HG03342 (cell line): ENCODE results near the gene SMIM44.
"Not testable (repeated sequence)": the region's sequence is repeated elsewhere in the genome, so short reads cannot be mapped to it uniquely, and the experiment has no call there.

Experiments
- ATAC-seq: cut with Tn5 transposase; IDR thresholded peaks from one replicate; pipeline ENCODE4 v1.9.1; 2021; ENCODE audit warnings: mild to moderate bottlenecking, moderate library complexity; ENCODE audit not compliant: unreplicated experiment

SMIM44 gene

GRCh38 chr19:3459089-3459881 is 24.0 kb downstream of the SMIM44 start:
- ATAC-seq: no peak

DNA sequence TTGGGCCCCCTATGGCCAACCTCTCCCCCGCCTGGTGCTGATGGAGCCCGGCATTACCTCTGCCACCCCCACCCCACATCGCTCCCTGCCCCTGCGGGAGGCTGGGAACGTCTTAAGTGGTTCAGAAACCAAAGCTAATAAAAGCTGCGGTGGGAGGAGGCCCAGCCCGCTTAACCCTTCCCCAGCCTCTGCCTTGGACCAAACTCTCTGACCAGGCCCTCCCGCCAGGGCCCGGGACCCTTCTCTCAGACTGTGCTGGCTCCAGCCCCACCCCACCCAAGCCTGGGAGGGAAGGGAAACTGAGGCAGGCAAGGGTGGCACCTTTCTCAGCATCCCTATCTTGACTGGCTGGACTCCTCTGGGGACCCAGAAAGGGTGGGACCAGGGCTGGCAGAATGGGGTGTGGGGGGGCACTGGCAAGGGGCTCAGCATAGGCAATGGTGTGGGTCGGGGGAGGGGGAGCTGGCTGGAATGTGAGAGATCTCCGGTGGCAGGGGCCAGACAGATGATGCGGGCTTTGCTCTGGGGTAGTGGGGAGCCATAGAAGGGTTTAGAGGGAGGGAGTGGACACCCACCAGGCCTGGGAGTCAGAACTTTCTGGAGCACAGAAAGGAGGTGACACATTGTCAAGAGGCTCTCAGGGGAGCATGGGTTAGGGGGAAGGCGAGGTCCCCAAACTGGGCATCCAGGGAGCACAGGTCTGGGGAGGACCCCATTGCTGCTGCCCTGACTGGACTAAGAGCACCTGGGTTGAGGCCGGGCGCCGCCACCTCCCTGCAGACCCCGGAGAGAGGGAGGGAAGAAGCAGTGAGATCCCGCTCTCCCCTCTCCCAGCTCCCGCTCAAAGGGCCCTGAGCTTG is 24.8 kb downstream of the SMIM44 start:
- no peak for ATAC-seq

DNA sequence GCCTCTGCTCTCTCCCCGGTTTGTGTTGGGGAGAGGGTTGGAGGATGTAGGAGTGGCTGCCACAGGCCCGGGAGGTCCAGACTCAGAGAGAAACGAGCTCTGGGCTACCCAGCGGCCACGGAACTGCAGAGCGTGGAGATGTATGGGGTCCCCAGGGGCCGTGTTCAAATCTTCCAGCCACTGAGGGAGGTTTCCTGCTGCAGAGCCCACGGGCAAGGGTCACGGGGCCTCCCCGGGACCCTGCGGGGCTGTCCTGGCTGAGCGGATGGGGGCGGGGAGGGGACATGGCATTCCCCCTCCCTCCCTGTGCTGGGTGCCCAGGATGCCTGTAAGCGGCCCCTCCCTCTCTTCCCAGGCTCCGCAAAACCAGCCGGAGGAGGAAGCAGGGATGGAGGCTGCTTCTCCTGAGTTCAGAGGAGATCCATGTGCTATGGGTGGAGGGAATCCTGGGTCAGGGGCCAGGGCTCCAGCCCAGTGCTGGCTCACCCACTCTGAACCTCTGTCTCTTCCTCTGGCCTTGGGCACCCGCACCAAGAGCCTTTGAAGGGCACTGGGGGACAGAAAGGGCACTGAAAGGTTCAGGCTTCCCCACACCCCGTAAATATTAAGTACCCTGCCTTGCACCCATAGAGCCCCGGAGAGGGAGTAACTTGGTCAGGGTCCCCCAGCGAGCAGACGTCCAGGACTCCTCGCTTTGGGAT is 25.6 kb downstream of the SMIM44 start:
- ATAC-seq: no peak

GRCh38 chr19:3456925-3457527 is 26.2 kb downstream of the SMIM44 start:
- no peak for ATAC-seq

DNA sequence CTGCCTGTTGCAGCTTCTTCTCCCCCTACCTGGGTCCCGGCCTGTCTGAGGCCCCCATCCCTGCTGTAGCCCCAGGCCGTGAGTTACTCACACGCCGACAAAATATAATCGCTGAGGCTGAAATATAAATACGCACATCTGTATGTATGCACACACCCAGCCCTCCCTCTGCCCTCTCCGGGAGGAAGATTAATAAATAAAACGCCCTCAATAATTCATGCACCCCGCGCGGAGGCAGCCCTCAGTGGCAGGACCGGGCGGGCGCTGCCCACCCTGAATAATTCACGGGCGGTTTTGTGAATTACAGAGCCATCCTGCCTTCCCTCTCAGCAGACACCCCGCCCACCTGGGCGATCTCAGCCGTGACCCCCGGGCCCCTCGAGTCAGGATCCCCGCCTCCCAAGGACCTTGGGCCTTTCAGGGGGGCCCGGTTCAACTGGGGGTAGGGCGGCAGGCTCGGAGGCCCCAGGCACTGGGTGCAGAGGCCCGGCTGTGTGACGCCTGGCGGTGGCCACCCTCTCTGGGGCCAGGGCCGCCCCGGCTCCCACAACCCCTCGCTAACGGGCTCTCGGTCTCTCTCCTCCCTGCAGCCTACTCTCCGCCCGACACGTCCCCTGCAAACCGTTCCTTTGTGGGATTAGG is 27.2 kb downstream of the SMIM44 start:
- no peak for ATAC-seq

- ATAC-seq: no peak
These were observed 27.8 kb downstream of the SMIM44 start for GRCh38 chr19:3455393-3455955.

- ATAC-seq: no peak
These were observed 28.4 kb downstream of the SMIM44 start for GRCh38 chr19:3454656-3455392.

- ATAC-seq: no peak
These were observed 29.4 kb downstream of the SMIM44 start for GRCh38 chr19:3453840-3454239.

DNA sequence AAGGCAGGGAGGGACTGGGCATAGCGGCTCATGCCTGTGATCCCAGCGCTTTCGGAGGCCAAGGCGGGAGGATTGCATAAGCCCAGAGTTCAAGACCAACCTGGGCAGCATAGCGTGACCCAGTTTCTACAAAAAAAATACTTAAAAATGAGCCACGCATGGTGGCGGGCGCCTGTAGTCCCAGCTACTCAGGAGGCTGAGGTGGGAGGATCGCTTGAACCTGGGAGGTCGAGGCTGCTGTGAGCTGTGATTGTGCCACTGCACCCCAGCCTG is 30.4 kb downstream of the SMIM44 start:
- not testable (repeated sequence) for ATAC-seq

DNA sequence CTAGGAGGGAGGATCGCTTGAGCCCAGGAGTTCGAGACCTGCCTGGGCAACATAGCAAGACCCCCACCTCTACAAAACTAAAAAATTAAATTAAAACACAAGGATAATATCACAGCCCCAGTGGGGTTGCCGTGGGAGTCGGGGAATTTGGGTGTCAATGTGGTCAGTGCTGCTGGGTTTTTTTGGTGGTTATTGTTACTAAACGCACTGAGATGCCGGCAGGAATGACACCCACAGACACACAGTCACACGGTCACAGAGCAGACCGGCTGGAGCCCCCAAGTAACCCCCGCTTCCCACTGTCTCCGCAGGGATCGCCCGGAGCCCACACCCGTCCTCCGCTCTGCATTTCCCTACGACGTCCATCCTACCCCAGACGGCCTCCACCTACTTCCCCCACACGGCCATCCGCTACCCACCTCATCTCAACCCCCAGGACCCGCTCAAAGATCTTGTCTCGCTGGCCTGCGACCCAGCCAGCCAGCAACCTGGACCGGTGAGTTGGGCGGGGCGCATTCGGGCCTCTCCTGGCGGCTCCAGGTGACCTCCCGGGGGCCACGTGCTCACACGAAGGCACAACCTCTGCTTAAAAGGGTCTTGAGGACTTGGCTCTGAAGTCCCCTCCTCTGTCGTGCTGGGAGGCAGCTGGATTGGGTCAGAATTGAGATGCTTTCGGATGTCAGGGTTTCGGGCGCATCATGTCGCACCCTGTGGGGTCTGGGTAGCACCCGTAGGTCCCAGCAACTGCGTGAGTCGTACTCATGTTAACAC is 30.9 kb downstream of the SMIM44 start:
- ATAC-seq: no peak

DNA sequence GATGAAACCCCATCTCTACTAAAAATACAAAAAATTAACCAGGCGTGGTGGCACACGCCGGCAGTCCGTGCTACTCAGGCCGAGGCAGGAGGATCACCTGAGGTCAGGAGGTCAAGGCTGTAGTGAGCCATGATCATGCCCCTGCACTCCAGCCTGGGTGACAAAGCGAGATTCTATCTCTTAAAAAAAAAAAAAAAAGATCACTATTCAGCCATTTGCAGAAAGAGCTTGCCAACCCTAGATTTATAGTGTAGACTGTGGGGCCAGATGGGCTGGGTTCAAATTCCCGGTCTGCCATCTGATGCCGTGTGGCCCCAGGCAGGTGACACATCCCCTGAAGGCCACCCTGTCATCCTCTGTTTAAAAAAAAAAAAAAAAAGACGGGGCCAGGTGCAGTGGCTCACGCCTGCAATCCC is 31.8 kb downstream of the SMIM44 start:
- no peak for ATAC-seq

DNA sequence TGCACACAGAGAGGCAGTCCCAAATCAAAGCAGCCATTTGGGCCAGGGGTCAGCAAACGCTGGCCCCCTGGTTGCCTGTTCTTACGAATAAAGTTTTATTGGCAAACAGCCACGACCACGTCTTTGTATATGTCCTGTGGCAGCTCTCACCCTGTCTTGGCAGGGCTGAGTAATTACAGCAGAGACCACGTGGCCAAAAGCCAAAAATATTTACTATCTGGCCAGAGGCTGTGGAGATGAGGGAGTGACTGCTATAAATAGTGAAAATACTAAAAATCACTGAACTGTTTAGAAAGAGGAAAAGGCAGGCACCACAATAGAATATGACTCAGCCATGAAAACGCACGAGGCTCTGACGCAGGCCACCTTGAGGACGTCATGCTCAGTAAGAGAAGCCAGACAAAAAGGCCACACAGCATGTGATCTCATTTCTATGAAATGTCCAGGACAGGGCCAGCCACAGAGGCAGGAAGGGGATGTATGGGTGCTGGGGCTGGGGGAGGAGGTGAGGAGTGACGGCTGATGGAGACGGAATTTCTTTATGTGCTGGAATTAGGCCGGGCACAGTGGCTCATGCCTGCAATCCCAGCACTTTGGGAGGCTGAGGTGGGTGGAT is 32.3 kb downstream of the SMIM44 start:
- ATAC-seq: no peak

DNA sequence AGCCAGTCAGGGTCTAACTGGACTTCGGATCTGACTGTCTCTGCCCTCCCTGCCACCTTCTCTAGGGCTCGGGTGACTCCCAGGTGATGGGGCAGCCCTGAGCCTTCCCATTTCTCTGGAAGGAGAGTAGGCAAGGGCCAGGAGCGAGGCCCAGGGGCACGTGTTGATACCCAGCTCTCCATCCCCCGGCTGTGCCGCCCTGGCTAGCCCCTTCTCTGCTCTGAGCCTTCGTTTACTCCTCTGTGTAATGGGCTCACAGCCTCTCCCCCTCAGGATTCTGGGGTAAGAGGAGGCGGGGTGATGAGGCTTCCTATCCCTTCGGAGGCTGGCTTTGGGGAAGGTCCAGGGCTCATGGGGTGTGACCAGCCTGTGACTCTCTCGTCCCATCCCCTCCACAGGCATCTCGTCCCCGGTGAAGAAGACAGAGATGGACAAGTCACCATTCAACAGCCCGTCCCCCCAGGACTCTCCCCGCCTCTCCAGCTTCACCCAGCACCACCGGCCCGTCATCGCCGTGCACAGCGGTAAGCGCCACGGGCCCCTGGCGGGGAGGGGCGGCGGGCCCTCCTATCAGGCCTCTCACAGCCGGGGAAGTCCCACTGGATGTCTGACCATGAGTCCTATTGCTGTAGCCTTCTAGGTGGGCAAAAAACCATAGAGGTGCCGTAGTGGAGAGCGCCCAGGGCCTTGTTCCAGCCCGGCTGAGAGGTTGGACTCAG is 34.5 kb downstream of the SMIM44 start:
- no peak for ATAC-seq

DNA sequence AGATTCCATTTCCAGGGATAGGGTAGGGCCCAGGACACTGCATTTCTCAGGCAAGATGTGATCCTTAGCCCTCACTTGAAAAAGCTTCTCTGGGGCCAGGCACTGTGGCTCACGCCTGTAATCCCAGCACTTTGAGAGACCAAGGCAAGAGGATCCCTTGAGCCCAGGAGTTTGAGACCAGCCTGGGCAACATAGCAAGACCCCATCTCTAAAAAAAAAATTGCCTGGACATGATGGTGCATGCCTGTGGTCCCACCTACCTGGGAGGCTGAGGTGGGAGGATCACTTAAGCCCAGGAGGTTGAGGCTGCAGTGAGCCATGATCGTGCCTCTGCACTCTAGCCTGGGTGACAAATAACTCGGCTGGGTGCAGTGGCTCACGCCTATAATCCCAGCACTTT is 36.6 kb downstream of the SMIM44 start:
- not testable (repeated sequence) for ATAC-seq

- ATAC-seq: no peak
These were observed 38.5 kb downstream of the SMIM44 start for GRCh38 chr19:3444695-3445234.

DNA sequence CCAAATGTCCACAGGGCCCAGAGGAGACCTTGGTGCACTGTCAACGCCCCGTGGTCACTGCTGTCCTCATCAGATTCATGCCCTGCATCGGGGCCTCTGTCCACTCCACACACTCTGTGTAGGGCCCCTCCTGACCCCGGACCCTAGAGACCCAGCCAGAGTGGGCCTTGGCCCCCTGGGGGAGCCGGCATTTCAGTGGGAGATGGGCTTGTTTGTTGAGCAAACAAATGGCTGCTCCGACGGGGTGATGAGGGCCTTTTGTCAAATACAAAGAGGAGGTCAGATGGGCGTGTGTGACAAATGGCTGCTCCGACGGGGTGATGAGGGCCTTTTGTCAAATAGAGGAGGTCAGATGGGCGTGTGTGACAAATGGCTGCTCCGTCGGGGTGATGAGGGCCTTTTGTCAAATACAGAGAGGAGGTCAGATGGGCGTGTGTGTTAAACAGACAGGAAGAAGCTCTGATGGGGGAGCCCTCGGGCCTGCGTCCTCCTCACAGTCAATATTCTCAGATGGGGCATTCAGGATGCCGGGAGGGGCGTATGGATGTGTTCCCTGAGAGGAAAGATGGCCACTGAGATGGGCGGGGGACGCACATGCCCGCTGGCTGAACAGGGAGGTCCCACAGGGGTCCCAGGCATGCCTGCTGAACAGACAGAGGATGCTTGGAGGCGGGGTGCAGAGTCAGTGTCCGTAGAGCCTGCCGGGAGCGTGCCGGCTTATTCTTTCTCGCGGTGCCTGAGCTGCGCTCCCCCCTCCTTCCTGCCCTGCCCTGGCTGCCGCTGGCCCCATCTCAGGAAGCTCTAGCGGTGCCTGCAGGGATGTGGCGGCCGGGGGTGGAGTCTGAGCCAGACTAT is 39.2 kb downstream of the SMIM44 start:
- ATAC-seq: no peak
